RPMI7951 (cell line): Measurements from ENCODE around the gene DISP3. TPM values are rescaled to one million over a fixed set of nuclear protein-coding genes. Genes with fewer than 3 reads are reported as not detected.

ENCODE experiments used
- DNase-seq: peaks from one replicate; pipeline ENCODE4 v3.0.0-alpha.2; 2012; ENCODE audit warnings: low read depth
- total RNA-seq: library from RNA; depleted of rRNA; stranded (reverse); fragments of >200 nt; shearing (Covaris generic); gene quantifications from 2 replicates; pipeline ENCODE4 v1.2.3, GENCODE V29; 2014

The DISP3 gene
- total RNA-seq, 1 experiment from 2014 or later: not detected

DNA sequence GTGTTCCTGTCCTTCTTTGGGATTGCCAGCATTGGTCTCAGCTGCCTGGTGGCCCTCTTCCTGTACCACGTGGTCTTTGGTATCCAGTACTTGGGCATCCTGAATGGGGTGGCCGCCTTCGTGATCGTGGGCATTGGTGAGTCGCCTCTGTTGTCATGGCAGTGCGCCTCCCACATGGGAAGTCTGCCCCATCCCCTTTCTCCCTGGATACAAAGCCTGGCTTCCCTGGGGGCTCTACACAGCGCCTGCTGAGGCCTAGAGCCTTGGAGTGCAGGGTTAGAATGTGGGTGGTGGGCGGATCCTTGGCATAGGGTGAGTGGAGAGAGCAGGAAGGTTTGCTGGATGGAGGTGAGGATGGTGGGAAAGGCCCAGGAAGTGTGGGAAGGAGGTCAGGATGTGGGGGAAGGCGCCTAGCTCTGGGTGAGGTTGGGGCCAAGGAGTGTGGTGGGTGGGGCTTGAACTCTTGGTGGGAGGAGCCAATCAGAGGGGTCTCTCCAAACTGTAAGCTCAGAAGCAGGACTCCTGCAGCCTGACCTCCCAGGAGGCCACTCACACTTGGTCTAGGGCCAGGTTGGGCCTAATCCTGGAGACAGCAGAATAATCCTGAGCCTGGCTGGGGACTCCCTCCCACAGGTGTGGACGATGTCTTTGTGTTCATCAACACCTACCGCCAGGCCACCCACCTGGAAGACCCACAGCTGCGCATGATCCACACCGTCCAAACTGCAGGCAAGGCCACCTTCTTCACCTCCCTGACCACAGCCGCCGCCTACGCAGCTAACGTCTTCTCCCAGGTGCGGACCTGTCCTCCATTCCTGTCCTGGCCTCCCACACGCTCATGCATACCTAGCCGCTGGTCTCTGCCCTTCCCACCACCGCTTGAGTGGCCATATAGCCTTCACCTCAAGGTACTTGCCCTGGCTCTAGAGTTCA is 36.7 kb downstream of the DISP3 start:
- DNase-seq: no peak

DNA sequence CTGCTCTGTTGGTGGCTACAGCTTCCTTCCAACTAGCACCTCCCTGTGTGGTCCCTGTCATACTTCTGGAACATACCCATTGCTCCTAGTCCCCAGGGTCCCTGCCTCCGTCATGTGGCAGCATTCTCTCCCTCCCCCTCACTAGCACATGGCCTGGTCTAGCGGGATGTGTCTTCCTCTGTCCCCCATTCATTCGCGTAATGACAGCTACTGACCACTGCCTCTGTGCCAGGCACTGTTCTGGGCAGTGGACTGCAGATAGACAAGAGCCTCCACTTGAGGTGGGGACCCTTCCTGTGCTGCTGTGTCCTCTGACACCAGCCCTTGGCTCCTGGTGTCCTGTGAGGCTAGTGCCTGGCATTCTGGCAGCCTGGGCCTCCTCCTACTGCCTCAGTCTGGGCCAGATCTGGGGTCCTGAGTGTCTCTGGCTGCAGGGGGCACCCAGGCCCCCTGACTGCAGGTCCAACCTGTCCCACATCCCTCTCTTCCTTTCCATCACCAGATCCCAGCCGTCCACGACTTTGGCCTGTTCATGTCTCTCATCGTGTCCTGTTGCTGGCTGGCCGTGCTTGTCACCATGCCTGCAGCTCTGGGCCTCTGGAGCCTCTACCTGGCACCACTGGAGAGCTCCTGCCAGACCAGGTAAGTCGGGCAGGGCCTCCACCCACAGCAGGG is 38.1 kb downstream of the DISP3 start:
- no peak for DNase-seq

DNA sequence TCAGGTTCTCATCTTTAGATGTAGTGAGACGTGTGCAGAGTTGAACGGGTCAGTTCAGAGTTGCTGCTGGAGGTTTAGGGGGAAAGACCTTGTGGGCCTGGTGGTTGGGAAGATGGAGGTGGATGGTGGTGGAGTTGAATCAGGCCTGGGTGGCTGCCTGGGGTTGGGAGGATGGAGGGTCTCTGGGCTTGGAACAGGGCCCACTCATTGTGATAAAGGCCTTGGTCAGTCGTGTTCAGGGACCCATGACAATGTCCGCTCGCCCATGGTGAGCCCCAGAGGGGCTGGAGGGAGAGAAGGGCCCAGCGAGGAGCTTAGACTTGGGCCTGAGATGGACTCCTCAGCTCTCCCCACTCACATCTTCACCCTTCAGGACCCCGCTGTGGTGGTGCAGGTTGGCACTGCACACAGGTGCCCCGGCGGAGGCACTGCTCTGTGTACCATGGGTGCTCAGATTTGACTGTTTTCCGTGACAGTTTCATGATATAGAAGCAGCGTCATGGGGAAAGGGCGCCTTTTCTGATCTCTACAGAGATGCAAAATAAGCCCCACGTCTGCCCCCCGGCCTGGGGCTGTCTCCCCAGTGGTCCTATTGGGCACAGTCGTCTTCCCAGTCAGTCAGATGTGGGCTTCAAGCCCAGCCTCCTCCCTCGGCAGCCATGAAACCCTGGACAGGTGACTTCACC is 39.2 kb downstream of the DISP3 start:
- no peak for DNase-seq

DNA sequence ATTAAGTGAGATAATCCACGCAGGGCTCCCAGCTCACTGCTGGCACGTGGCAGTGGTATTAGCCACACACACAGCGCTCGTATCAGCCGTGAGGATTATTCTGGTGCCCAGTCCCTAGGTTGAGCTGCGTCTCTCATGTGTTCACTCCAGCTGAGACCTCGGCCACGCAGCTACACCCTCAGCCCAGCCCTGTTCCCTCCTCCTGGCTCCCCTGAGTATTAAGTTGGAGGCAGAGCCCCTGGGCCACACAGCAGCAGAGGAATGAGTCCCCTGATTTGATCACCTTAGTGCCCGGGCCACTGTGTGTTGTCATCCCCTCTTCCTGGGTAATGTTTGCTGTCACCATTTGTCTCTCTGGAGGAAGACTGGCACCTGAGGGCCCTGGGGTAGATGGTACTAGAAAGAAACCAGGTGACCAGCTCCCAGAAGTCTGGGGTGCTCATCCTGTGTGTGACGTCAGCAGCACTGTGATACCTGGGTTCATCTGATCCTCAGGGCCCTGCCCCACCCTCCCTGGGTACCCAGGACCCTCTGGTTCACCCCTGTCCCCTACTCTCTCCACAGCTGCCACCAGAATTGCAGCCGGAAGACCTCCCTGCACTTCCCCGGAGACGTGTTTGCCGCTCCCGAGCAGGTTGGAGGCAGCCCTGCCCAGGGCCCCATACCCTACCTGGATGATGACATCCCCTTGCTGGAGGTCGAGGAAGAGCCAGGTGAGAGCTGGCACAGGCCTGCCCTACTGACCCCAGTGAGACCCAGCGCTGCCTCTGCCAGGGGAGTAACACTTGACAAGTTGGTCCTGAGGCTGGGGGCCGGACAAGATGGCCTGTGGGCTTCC is 40.1 kb downstream of the DISP3 start:
- DNase-seq: no peak

DNA sequence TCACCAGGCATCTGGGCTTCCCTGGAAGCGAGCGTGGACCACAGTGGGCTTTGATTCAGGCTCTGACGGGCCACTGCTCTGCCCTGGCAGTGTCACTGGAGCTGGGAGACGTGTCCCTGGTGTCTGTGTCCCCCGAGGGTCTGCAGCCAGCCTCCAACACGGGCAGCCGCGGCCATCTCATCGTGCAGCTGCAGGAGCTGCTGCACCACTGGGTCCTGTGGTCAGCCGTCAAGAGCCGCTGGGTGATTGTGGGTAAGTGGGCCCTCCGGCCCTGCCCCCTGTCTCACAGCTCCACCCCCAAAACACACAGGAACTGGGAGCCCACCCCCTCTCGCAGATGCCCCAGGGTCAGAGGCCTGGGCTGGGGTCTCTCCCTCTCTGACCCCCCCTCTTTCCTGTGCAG is 40.7 kb downstream of the DISP3 start:
- DNase-seq: no peak

DNA sequence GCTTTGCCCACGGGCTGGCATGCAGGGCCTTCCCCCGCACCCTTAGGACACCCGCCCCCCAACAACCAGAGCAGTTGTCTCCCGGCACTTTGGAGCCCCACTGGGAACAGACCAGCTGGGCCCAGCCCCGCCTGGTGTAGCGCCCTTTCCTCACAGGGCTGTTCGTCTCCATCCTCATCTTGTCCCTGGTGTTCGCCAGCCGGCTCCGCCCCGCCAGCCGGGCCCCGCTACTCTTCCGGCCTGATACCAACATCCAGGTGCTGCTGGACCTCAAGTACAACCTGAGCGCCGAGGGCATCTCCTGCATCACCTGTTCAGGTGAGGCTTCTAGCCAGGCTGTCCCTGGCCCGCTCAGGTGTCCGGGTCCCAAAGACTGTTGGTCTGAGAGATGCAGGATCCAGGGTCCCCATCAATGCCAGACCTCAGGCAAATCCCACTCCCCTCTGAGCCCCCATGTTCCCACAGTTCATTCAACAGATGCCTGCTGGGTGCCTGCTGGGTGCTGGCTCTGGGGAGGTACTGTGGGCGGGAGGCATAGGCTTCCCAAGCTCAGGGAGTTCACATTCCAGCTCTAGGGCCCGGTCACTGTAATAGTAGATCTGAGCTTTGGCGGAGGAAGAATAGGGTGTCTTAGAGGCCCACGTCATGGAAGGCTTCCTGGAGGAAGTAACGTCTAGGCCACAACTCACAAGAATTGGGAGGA is 41.7 kb downstream of the DISP3 start:
- DNase-seq: no peak

DNA sequence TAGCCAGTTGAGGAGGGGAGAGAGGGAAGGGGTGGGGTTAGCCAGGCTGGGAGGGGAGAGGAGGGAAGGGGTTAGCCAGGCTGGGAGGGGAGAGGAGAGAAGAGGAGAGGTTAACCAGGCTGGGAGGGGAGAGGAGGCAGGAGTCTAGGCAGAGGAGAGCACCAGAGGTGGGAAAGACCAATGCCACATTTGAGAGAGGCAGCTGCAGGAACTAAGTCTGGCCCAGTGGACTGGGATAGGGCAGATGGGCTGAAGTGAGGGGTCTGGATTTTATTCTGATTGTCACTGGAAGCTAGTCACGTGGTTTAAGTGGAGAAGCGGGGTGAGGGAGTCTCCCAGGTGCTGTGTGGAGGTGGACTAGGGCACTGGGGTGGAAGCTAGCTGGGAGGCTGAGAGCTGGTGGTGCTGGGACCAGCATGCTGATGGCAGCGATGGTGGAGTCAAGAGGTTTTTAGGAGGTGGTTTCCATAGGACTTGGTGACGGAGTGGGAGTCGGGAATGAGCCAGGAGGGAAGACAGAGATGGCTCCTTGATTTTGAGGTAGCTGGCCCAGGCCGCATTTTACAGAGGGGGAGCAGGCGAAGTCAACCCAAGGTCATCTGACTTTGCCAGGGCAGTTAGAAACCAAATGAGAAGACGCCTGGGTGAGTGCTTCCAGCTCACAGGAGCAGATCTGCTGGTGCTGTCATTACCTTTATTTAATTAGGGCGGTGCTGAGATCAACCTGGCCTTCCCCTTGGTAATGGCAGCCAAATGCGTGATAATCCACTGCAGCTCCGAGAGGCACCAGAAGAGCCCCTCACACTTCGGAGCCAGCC is 42.8 kb downstream of the DISP3 start:
- DNase-seq: no peak

DNA sequence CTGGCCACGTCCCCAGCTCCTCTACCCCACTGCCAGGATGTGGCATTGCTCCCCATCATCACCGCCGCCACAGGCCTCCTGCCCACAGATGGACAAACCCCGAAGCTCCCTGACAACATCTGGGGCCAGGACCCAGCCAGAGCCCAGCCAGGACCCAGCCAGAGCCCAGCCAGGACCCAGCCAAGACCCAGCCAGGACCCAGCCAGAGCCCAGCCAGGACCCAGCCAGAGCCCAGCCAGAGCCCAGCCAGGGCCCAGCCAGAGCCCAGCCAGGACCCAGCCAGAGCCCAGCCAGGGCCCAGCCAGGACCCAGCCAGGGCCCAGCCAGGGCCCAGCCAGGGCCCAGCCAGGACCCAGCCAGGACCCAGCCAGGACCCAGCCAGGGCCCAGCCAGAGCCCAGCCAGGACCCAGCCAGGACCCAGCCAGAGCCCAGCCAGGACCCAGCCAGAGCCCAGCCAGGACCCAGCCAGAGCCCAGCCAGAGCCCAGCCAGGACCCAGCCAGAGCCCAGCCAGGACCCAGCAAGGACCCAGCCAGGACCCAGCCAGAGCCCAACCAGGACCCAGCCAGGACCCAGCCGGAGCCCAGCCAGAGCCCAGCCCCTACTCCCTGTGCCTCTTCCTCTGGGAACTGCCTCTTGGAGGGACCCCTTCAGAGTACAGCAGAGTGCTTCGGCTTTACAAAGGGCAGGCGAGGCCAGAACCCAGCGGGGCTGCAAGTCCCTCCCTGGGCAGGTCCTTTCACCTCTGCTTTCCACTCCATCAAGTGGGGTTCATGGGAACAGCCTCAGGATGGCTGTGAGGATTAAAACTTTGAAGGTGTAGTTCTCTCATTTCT is 43.7 kb downstream of the DISP3 start:
- DNase-seq: no peak

DNA sequence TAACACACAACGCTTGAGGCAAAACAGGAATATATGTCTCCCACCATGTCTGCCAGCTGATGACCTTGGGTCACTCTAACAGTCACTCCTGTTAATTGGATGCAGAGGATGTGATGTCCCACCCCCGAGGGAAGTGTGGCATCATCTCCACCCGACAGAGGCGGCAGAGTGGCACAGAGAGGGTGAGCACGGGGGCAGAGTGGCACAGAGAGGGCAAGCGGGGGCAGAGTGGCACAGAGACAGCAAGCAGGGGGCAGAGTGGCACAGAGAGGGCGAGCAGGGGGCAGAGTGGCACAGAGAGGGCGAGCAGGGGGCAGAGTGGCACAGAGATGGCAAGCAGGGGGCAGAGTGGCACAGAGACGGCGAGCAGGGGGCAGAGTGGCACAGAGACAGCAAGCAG is 44.3 kb downstream of the DISP3 start:
- no peak for DNase-seq

DNA sequence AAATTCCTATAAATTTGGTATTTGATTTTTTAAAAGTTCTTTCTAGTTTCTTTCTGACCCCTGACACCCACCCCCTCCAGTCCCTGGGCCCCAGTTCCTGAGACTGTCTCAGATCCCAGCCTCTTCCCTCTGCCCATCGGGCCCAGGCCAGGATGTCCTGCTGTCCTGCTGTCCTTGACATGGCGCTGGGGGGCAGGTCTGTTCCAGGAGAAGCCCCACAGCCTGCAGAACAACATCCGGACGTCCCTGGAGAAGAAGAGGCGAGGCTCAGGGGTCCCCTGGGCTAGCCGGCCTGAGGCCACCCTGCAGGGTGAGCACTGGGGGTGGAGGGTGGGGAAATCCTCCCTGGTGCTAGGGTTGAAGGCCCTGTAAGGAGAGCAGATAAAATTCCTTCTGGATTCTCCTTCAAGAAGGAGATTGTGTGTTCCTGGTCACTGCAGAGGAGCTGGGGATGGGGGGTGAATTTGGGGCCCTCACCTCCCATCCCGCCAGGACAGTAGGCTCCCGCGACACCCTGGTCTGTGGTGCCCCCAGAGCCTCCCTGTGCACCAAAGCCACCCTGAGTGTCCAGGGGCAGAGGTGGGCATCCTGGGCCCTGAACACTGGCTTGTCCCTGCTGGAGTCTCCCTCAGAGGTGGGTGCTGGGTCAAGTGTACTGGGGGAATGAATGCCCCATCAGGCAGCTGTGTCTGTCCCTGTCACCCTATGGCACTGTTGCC is 45.0 kb downstream of the DISP3 start:
- DNase-seq: no peak

DNA sequence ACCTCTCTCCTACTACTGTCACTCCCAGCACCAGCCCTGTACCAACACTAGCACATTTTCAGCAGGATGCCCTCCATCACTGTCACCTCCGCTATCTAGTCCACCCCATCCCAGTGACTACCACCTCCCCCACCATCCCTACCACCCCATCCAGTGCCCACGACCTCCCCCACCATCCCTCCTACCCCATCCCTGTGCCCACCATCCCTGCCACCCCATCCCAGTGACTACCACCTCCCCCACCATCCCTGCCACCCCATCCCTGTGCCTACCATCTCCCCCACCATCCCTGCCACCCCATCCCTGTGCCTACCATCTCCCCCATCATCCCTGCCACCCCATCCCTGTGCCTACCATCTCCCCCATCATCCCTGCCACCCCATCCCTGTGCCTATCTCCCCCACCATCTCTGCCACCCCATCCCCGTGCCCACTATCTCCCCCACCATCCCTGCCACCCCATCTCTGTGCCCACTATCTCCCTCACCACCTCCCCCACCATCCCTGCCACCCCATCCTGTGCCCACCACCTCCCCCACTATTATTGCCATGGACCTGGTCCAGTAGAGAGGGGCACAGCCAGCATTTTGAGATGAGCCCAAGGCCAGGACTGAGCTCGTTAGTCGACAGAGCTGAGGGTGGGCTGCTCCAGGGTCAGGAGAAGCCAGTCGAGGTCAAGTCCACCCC is 45.7 kb downstream of the DISP3 start:
- no peak for DNase-seq

DNA sequence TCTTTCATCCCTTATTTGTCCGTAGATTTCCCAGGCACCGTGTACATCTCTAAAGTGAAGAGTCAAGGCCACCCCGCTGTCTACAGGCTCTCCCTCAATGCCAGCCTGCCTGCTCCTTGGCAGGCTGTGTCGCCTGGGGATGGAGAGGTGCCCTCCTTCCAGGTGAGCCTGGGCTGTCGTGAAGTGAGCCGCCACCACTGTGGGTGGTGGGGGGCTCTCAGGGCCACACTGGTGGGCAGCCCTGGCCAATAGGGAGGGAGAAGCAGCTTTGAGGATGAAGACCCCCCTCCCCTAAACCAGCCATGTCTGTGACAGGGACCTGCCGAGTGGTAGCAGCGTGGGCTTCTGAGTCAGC is 46.2 kb downstream of the DISP3 start:
- no peak for DNase-seq

DNA sequence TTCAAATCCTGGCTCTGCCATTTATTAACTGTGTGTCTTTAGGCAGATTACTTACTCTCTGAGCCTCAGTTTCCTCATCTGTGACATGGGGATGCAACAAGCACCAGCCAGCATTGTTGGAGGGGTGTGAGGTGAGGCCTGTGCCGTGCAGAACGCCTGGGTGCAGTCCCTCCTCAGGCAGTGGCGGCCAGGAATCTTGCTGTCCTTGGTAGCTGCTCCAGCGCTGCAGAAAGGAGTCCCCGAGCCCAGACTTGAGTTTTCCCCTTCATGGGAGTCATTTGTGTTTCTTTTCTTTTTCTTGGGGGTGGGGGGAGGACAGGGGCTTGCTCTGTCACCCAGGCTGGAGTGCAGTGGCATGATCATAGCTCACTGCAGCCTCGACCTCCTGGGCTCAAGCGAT is 46.6 kb downstream of the DISP3 start:
- no peak for DNase-seq

DNA sequence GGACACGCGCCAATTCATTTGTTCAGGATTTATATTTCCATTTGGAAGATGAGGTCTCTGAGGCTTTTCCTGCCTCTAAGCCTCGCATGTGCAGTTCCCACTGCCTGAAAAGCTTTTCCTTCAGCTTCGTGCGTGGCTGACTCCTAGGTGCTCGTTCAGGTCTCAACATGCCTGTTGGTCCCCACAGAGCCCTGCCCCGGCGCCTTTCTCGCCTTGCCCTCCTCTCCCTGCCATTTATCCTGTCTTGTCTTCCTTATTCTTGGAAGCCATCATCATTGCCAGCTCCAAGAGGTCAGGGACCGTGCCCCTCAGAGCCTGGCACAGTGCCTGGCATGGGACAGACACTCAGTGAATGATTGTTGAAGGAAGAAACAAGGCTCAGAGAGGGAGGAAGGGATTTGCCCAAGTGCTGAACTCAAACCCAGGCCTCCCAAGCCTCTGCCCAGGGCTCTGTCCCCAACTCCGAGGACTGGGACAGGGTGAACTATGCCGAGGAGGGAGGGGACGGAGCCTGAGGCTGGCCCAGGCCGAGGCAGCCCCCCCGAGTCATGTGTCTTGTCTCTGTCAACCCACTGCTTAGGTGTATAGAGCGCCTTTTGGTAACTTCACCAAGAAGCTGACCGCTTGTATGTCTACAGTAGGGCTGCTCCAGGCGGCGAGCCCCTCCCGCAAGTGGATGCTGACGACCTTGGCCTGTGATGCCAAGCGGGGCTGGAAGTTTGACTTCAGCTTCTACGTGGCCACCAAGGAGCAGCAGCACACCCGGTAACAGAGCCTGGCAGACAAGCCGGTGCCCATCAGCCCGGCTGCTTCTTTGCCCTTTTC is 47.3 kb downstream of the DISP3 start:
- no peak for DNase-seq

DNA sequence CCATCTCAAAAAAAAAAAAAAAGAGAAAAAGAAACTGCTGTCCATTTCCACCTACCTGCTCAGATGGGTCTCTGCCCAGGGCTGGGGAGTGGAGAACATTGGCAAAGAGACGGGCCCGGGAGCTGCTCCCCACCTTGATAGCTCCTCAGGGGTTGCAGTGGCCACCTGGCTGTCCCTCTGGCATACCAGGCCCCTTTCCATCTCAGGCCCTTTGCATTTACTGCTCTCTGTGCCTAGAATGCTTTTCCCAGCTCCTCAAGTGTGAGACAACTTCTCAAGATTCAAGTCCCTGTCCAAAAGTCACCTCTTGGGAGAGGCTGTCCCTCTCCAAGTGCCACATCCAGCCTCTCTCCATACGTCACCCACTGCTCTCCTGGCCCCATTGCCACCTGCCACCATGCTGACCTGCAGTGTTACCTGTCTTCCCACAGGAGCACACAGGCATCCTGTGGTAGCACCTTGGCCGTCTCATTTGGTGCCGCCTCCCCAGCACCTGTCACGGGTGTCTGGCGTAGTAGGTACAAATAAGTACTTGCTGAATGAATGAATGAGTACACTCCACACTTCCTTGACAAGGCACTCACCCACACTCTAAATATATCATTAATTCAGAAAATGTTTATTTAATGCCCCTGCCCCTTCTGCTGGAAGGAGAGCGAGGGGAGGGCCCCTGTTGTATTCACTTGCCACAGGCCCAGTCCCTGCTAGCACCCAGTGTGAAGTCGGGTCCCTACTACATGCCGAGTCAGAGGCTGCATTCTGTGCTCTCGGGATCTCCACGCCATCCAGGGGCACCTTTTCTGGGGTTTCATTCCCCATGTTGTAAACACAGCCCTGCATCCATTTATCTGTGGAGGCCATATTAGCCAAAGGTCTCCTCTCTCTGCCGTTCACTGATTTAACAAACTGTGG is 48.8 kb downstream of the DISP3 start:
- no peak for DNase-seq

DNA sequence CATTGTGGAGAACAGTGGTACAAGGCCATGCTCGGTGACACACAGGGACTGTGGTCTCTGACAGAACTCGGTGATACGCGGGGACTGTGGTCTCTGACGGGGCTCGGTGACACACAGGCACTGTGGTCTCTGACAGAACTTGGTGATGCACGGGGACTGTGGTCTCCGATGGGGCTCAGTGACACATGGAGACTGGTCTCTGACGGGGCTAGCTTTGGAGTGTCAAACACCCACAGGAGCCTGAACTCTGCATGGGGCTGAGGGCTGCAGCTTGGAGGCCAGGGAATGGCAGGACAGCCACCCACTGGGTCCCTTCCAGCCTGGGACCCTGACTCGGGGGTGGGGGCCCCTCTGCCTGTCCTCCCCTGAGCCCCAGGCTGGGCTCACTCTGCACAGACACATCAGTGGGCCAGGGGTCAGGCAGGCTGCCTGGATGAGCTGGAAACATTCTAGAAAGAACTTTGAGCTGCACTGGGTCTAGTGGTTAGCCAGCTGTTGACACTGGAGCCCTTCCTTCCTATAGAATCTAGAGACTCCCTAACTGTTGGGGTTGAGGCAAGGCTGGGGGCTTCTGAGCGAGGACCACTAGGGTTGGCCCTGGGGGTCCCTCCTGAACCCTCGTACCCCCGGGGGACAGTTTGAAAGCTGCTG is 49.8 kb downstream of the DISP3 start:
- no peak for DNase-seq
